Lower leg skin (tissue), 4 donors: ENCODE measurements around the gene ADCK1. TPM values are rescaled to one million over a fixed set of nuclear protein-coding genes. Genes with fewer than 3 reads are reported as not detected.

Source experiments
- DNase-seq, 2 donors: peaks; one replicate each; pipeline ENCODE4 v3.0.0-alpha.2; 2019; ENCODE audit warnings: low spot score in 2 of 2
- H3K4me3 ChIP-seq: fragments of 200-600 bp; sonication (generic); 2 replicates; pipeline ENCODE4 v1.5.1; 2017; ENCODE audit warnings: mild to moderate bottlenecking, low read depth; ENCODE audit not compliant: poor library complexity, severe bottlenecking
- POLR2A ChIP-seq, 2 donors: fragments of 450-650 bp; IDR thresholded peaks; one replicate each; pipeline ENCODE4 v1.6.1; 2016 to 2017; ENCODE audit warnings: antibody characterized with exemption in 2 of 2, mild to moderate bottlenecking in 1 of 2, moderate library complexity in 1 of 2
- WGBS, 2 donors: methylation state at CpG; one replicate each; pipeline ENCODE4 v1.1.5; 2018; 5-methylcytosine and 5-hydroxymethylcytosine counted together
- intact Hi-C: fragments of 100-400 bp; cut with DNase I; formaldehyde crosslinking; loops from one replicate; pipeline ENCODE4 v1.15.0; 2023; ENCODE audit warnings: low total_unique reads
- total RNA-seq, 4 donors: library from RNA; depleted of rRNA; stranded (reverse); fragments of >200 nt; gene quantifications; one replicate each; pipeline ENCODE4 v1.1.0, GENCODE V29; 2016
- TF ChIP-seq, protein P1 (sequence below), 3 donors: fragments of 450-650 bp; IDR thresholded peaks; one replicate each; pipeline ENCODE4 v1.5.1; 2016; ENCODE audit warnings: antibody characterized with exemption in 3 of 3, mild to moderate bottlenecking in 3 of 3, moderate library complexity in 2 of 3

Gene ADCK1
- total RNA-seq, 4 donors from 2014 or later, result 5.7 to 8.5 (median 6.4) TPM

DNA sequence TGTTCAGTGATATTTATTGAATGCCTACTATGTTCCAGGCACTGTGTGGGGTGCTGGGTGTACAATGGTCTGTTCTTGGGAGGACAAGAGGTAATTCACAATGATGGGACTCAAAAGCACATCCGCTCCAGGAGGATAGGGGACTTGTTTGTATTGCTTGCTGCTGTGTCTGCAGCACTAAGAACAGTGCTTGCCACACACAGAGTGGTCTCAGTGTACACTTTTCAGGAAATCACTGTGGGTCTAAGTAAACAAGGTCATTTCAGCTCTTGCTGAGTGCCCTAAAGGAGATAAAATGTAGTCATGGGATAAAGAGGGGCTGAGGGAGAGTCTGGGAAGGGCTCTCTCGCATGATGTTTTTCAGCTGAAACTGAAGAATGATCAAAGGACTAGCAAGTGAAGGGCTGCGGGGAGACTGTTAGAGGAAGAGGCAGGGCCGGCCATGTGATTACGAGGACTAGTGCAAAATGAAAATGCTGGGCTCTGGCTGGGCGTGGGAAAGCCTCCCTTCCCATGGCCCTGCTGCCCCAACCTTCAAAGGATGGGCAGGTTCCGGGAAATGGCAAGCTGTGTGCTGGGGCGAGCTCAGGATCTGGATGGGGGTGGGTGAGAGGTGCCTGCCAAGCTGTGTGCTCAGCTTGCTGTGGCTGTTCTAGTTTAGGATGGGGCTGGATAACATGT, 39.1 kb downstream of the ADCK1 start:
- intact Hi-C loops, result no loop called here
- DNase-seq, result no peak
- TF ChIP-seq, protein P1, sequence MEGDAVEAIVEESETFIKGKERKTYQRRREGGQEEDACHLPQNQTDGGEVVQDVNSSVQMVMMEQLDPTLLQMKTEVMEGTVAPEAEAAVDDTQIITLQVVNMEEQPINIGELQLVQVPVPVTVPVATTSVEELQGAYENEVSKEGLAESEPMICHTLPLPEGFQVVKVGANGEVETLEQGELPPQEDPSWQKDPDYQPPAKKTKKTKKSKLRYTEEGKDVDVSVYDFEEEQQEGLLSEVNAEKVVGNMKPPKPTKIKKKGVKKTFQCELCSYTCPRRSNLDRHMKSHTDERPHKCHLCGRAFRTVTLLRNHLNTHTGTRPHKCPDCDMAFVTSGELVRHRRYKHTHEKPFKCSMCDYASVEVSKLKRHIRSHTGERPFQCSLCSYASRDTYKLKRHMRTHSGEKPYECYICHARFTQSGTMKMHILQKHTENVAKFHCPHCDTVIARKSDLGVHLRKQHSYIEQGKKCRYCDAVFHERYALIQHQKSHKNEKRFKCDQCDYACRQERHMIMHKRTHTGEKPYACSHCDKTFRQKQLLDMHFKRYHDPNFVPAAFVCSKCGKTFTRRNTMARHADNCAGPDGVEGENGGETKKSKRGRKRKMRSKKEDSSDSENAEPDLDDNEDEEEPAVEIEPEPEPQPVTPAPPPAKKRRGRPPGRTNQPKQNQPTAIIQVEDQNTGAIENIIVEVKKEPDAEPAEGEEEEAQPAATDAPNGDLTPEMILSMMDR (IDR thresholded peaks at IDR 0.05), result no peak
- no peak for TF ChIP-seq POLR2A (IDR thresholded peaks at IDR 0.05)
- no peak overlapping the region for H3K4me3 ChIP-seq
- WGBS, 2 donors, result 63 to 82% methylated on average over 8 of the region's 8 CpGs

DNA sequence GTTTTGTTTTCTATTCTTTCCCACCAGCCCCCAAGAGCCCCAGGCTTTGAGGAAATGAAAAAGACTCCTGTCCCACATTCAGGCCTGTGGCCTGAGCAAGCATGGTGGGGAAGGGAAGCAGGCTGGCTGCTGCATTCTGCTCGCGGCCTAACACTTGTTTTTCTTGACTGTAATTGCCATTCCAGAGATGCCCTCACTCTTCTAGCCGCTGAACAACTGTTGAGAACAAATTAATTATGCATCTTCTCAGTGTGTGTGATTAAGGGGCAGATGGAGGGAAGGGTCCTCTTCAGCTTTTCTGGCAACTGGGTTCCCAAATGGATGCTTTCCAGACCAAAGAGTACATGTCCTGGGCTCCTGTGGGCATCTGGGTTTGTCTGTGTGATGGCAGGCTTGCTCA, 43.3 kb downstream of the ADCK1 start:
- no peak for DNase-seq
- no peak overlapping the region for H3K4me3 ChIP-seq
- 78 to 92% methylated on average over 3 of the region's 3 CpGs for WGBS, 2 donors
- TF ChIP-seq POLR2A (IDR thresholded peaks at IDR 0.05), result no peak
- TF ChIP-seq, protein P1 (IDR thresholded peaks at IDR 0.05), result no peak
- intact Hi-C loops, result no loop called here

DNA sequence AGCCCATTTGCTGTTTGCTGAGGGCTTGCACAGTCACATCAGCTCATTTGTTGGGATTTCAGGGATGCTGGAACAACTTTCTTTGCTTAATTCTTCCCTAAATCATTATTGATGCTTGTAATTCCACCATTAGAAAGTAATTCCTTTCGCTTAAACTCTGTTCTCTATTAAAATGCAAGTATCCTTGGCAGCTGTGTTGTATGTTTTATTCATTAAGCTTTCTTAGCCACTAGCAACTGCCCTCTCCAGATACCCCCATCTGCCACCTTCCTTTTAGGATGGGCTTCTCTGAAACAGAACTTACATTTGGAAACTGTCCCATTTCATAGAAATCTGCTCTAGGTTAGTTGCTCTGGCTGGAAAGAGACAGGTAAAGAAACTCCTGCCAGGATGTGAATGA, 43.7 kb downstream of the ADCK1 start:
- DNase-seq, result no peak
- no peak overlapping the region for H3K4me3 ChIP-seq
- TF ChIP-seq, protein P1 (IDR thresholded peaks at IDR 0.05), result no peak
- no peak for TF ChIP-seq POLR2A (IDR thresholded peaks at IDR 0.05)
- intact Hi-C loops, result no loop called here
- WGBS, 2 donors, result 97 to 100% methylated on average over 1 of the region's 1 CpG

DNA sequence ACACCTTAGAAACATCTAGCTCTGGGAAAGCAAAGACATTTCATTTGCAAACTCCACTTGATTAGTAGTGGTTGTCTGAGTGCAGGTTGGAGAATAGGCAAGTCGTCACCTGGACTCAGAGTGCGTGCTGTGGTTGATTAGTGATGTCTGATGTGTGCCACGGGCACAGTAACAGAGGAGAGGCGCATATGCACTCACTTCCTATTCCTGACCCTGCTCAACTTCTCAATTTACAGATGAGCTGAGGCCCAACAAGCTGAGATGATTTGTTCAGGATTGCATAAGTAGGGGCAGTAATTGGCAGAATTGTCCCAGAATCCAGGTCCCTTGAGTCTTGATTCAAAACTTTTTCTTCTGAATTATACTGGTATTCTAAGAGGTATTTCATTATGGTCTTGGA, 44.9 kb downstream of the ADCK1 start:
- TF ChIP-seq, protein P1 (IDR thresholded peaks at IDR 0.05), result no peak
- no peak for TF ChIP-seq POLR2A (IDR thresholded peaks at IDR 0.05)
- DNase-seq, result no peak
- no peak overlapping the region for H3K4me3 ChIP-seq
- intact Hi-C loops, result no loop called here
- WGBS, 2 donors, result 54 to 71% methylated on average over 4 of the region's 4 CpGs

DNA sequence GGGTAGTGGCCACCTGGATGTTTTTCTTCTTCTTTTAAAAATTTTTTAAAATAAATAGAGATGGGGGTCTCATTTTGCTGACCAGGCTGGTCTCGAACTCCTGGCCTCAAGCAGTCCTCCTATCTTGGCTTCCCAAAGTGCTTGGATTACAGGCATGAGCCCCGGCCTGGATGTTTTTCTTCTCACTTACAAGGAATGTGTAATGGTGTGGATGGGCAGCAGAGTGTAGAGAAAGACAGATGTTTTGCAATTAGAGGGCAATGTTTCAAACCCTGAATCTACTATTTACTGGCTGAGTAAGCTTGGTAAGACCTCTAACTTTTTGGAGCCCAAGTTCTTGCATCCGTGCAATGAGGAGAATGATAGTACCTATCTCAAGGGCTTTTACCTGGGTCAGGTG, 48.1 kb downstream of the ADCK1 start:
- intact Hi-C loops, result no loop called here
- TF ChIP-seq POLR2A (IDR thresholded peaks at IDR 0.05), result no peak
- TF ChIP-seq, protein P1 (IDR thresholded peaks at IDR 0.05), result no peak
- DNase-seq, result no peak
- 86 to 89% methylated on average over 3 of the region's 3 CpGs for WGBS, 2 donors
- H3K4me3 ChIP-seq, result no peak overlapping the region

DNA sequence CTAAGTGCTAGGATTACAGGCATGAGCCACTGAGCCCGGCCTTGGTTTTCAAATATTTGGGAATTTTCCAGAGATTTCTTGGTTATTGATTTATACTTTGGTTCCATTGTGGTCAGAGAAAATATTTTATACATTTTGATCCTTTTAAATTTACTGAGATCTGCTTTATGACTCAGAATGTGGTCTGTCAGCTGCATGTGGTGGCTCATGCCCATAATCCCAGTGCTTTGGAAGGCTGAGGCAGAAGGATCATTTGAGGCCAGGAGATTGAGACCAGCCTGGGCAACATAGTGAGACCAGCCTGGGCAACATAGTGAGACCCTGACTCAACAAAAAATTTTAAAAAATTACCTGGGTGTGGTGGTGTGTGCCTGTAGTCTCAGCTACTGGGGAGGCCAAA, 49.8 kb downstream of the ADCK1 start:
- H3K4me3 ChIP-seq, result no peak overlapping the region
- intact Hi-C loops, result no loop called here
- no peak for DNase-seq
- no peak for TF ChIP-seq POLR2A (IDR thresholded peaks at IDR 0.05)
- TF ChIP-seq, protein P1 (IDR thresholded peaks at IDR 0.05), result no peak
- WGBS, 2 donors, result 81 to 82% methylated on average over 1 of the region's 1 CpG
